MCF 10A (cell line): Measurements from ENCODE around the gene CCDC154. TPM values are rescaled to one million over a fixed set of nuclear protein-coding genes. Genes with fewer than 3 reads are reported as not detected.

Experiments used
- BruUV-seq: library from RNA; stranded (reverse); fragments of 400-500 nt; replicated peaks from 2 replicates; lab custom pipeline; 2021; lab: Mats Ljungman, UMichigan
- CTCF ChIA-PET: fragments of 300-600 bp; sonication (Branson Sonifier 250); formaldehyde crosslinking; extraction: SDS; loops from one replicate; lab custom pipeline; 2021; ENCODE audit warnings: antibody characterized with exemption, inconsistent platforms; lab: Yijun Ruan, JAX
- POLR2A ChIA-PET: fragments of 300-600, 350-650 bp; sonication (Branson Sonifier 250); formaldehyde crosslinking; extraction: SDS; loops from one replicate; lab custom pipeline; 2020; ENCODE audit warnings: antibody characterized with exemption, inconsistent platforms; lab: Yijun Ruan, JAX
- DNase-seq: peaks from one replicate; pipeline ENCODE4 v3.0.0-alpha.2; 2018; ENCODE audit not compliant: unreplicated experiment
- H3K27ac Mint-ChIP-seq: one replicate; pipeline ENCODE4 v1.8.0; 2022; ENCODE audit warnings: mild to moderate bottlenecking, low read depth, mixed read lengths; ENCODE audit not compliant: unreplicated experiment
- H3K27me3 Mint-ChIP-seq: one replicate; pipeline ENCODE4 v1.8.0; 2022; ENCODE audit warnings: mixed read lengths; ENCODE audit not compliant: insufficient read depth, unreplicated experiment
- H3K36me3 Mint-ChIP-seq: one replicate; pipeline ENCODE4 v1.8.0; 2022; ENCODE audit warnings: mild to moderate bottlenecking, moderate library complexity, mixed read lengths; ENCODE audit not compliant: insufficient read depth, unreplicated experiment
- H3K4me1 Mint-ChIP-seq: one replicate; pipeline ENCODE4 v1.8.0; 2022; ENCODE audit warnings: mixed read lengths; ENCODE audit not compliant: insufficient read depth, unreplicated experiment
- H3K4me3 Mint-ChIP-seq: one replicate; pipeline ENCODE4 v1.8.0; 2022; ENCODE audit warnings: mild to moderate bottlenecking, moderate library complexity, mixed read lengths; ENCODE audit not compliant: unreplicated experiment
- H3K9me3 Mint-ChIP-seq: one replicate; pipeline ENCODE4 v1.8.0; 2022; ENCODE audit warnings: mixed read lengths; ENCODE audit not compliant: unreplicated experiment
- intact Hi-C: fragments of 100-400 bp; cut with micrococcal nuclease; formaldehyde crosslinking; loops from 2 replicates; pipeline ENCODE4 v1.14.1; 2022
- total RNA-seq: library from RNA; stranded (reverse); gene quantifications from 2 replicates; pipeline ENCODE4 v1.2.3, GENCODE V29; 2022
- TF ChIP-seq, protein P1 (sequence below): fragments of 200-600 bp; IDR thresholded peaks from one replicate; pipeline ENCODE4 v1.8.0; 2022; ENCODE audit warnings: antibody characterized with exemption, mild to moderate bottlenecking; ENCODE audit not compliant: unreplicated experiment

CCDC154 gene
- total RNA-seq, 1 experiment from 2014 or later, result 0.28 TPM

DNA sequence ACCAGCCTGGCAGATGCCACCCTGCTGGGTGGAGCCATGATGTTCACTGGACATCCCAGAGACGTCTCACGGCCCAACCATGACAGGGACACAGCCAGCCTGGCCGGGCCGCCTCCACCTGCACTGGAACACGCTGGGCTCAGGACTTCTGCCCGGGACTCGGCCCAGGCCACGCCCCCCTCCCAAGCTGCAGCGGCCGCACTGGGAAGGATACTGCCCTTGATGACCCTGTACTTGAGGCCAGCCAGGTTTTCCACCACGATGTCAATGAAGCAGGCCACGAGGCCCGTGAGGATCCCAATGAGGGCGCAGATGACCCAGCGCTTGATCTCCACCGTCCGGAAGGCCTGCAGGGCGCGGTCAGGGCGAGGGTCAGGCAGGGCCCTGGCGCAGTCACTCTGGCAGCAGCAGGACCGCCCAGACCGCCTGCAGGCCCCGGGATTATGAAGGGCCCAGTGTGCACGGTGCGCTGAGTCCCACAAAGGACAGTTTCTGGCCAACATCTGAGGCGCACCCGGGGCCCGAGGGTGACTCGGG is 16.3 kb upstream of the CCDC154 start:
- Mint-ChIP-seq H3K27ac (no peak overlapping the region), H3K4me1 (no peaks in the 10 kb centered on the region), H3K4me3 (no peak overlapping the region), H3K36me3 (peaks cover 47% of the 10 kb centered on the region), H3K9me3 (no peaks in the 10 kb centered on the region), H3K27me3 (no peaks in the 10 kb centered on the region)
- BruUV-seq, result no TSS peak
- intact Hi-C loops, result no loop called here
- TF ChIP-seq, protein P1, sequence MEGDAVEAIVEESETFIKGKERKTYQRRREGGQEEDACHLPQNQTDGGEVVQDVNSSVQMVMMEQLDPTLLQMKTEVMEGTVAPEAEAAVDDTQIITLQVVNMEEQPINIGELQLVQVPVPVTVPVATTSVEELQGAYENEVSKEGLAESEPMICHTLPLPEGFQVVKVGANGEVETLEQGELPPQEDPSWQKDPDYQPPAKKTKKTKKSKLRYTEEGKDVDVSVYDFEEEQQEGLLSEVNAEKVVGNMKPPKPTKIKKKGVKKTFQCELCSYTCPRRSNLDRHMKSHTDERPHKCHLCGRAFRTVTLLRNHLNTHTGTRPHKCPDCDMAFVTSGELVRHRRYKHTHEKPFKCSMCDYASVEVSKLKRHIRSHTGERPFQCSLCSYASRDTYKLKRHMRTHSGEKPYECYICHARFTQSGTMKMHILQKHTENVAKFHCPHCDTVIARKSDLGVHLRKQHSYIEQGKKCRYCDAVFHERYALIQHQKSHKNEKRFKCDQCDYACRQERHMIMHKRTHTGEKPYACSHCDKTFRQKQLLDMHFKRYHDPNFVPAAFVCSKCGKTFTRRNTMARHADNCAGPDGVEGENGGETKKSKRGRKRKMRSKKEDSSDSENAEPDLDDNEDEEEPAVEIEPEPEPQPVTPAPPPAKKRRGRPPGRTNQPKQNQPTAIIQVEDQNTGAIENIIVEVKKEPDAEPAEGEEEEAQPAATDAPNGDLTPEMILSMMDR, result no peak
- no peak for DNase-seq
- ChIA-PET POLR2A (interaction anchor here (0.6 kb wide), 1 partner anchor 78 kb away, joined by 4 read pairs; no protein-coding TSS in a partner anchor), CTCF (no interaction called here)

DNA sequence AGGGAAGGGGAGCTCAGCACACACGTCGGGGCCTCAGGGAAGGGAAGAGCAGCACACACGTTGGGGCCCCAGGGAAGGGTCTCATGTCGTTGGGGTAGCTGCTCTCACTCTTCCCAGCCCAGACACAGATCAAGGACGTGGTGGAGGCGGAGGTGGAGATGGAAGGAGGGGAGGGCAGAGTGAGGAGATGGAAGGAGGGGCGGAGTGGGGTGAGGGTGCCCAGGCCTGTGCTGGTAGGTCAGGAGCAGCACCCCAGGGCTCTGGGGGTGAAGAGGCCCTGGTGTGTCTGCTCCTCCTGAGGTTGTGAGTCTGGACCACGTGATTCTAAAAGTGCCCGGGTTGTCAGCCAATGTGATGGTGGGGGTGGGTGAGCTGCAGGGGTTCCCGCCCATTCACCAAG is 15.6 kb upstream of the CCDC154 start:
- Mint-ChIP-seq H3K9me3 (no peaks in the 10 kb centered on the region), H3K36me3 (peaks cover 49% of the 10 kb centered on the region), H3K27me3 (no peaks in the 10 kb centered on the region), H3K4me3 (no peak overlapping the region), H3K4me1 (no peaks in the 10 kb centered on the region), H3K27ac (no peak overlapping the region)
- ChIA-PET POLR2A (interaction anchor here (0.6 kb wide), 1 partner anchor 79 kb away, joined by 4 read pairs; no protein-coding TSS in a partner anchor), CTCF (no interaction called here)
- TF ChIP-seq, protein P1, result no peak
- no peak for DNase-seq
- intact Hi-C loops, result no loop called here
- BruUV-seq, result no TSS peak

DNA sequence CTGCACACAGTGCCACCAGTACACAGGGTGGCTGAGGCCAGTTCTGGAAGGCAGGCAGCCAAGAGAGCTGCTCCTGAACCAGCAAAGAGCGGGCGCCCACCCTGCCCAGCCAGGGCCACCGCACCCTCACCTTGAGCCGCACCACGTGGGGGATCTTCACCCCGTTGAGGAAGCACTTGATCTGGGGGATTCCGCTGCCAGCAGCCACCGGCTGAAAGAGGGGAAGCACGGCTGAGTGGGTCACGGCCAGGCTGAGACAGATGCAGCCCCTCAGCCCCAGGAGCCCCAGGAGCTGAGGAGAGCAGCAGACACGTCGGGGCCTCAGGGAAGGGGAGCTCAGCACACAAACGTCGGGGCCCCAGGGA is 14.6 kb upstream of the CCDC154 start:
- TF ChIP-seq, protein P1, result no peak
- H3K36me3 Mint-ChIP-seq, result peaks cover 43% of the 10 kb centered on the region
- no TSS peak for BruUV-seq
- H3K4me1 Mint-ChIP-seq, result no peaks in the 10 kb centered on the region
- POLR2A ChIA-PET, result no interaction called here
- H3K27ac Mint-ChIP-seq, result no peak overlapping the region
- no peaks in the 10 kb centered on the region for H3K27me3 Mint-ChIP-seq
- no peak for DNase-seq
- no peaks in the 10 kb centered on the region for H3K9me3 Mint-ChIP-seq
- CTCF ChIA-PET, result interaction anchor here (0.5 kb wide), 1 partner anchor 14 kb away, joined by 3 read pairs; no protein-coding TSS in a partner anchor
- H3K4me3 Mint-ChIP-seq, result no peak overlapping the region
- intact Hi-C loops, result no loop called here

DNA sequence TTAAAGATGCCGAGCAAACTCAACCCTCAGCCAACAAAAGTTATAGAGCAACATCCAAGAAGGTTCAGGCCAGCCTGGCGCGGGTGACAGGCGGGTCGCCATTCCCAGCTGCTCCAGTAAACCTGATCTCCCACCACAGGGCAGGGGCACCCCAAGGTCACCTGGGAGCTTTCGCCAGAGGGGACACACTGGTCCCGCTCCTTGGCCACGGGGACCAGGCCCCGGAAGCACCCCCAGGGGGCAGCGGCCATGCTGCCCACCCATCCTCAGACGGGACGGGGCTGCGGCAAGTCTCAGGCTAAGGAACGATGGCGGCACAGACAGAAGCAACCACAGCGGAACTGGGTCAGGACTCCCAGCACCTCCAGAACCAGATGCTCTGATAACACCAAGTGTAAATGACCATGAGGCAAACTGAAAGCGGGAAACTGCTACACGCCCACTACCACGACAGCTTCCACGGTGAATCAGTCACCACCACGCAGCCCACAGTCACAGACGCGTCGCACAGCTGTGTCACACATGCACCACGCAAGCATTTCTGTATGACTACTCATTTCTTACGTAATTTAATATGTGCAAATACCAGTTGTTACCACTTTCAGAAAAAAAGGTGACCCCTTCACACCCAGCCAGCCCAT is 14.1 kb upstream of the CCDC154 start:
- TF ChIP-seq, protein P1, result no peak
- H3K4me3 Mint-ChIP-seq, result no peak overlapping the region
- intact Hi-C loops, result no loop called here
- no peaks in the 10 kb centered on the region for H3K9me3 Mint-ChIP-seq
- H3K4me1 Mint-ChIP-seq, result no peaks in the 10 kb centered on the region
- ChIA-PET CTCF (no interaction called here), POLR2A (interaction anchor here (1.1 kb wide), 1 partner anchor 34 kb away, joined by 3 read pairs; no protein-coding TSS in a partner anchor)
- no peaks in the 10 kb centered on the region for H3K27me3 Mint-ChIP-seq
- no peak for DNase-seq
- peaks cover 46% of the 10 kb centered on the region for H3K36me3 Mint-ChIP-seq
- H3K27ac Mint-ChIP-seq, result no peak overlapping the region
- BruUV-seq, result no TSS peak
